GM10248 (cell line): ENCODE measurements around the gene PLXNA2.

Experiments used
- CTCF ChIA-PET: fragments of 300-600 bp; sonication (Branson Sonifier 250); formaldehyde crosslinking; extraction: SDS; loops from one replicate; lab custom pipeline; 2021; ENCODE audit warnings: antibody characterized with exemption; lab: Yijun Ruan, JAX
- POLR2A ChIA-PET: fragments of 350-650 bp; sonication (Branson Sonifier 250); formaldehyde crosslinking; extraction: SDS; loops from one replicate; lab custom pipeline; 2020; ENCODE audit warnings: antibody characterized with exemption; lab: Yijun Ruan, JAX
- DNase-seq: peaks from one replicate; pipeline ENCODE4 v3.0.0; 2012; ENCODE audit errors: extremely low spot score
- CTCF ChIP-seq: IDR thresholded peaks from 2 replicates; pipeline ENCODE4 v1.5.1; 2012; ENCODE audit warnings: mild to moderate bottlenecking, low read depth; ENCODE audit errors: extremely low read depth, missing control alignments, control extremely low read depth

Gene PLXNA2

DNA sequence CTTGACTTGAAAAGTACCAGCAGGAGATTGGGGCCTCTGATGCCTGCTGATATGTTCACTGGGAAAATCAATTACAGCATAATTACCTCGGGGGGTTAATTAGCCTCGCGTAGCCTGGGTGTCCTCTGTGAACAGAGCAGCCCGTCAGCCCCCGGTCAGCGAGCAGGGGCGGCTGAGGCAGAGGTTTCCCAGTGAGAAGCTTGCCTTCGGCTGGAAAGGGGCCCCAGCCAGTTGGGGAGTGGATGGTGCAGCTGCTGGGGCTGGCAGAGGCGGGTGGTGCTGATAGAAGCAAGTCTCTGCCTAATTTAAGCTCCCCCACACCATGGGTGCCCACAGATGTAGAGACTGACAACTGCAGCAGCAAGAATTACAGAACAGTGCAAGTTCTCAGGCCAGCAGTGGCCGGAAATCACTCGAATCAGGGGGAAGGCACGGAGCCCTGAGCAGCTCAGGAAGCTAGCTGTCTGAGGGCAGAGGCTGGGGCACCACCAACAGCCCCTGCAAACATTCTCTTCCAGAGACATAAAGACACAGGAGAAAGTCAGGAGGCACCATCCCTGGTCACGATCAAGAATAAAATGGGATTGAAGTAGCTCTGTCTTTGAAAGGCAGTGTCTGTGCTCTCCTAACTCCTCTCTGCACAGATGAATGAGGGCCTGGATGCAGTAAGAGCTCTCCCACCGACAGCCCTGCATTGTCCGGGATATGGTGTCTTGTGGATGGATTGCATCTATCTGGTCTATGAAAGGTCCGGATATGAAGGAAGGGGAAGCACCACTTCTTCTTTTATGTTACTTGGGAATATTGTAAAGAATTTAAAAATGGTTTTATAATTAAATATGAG lies 166.7 kb downstream of the PLXNA2 start:
- no peak for DNase-seq
- TF ChIP-seq CTCF, result no peak
- CTCF ChIA-PET, result interaction anchor here (1.1 kb wide), 1 partner anchor 11 kb away, joined by 3 read pairs; no protein-coding TSS in a partner anchor
- POLR2A ChIA-PET, result no interaction called here

DNA sequence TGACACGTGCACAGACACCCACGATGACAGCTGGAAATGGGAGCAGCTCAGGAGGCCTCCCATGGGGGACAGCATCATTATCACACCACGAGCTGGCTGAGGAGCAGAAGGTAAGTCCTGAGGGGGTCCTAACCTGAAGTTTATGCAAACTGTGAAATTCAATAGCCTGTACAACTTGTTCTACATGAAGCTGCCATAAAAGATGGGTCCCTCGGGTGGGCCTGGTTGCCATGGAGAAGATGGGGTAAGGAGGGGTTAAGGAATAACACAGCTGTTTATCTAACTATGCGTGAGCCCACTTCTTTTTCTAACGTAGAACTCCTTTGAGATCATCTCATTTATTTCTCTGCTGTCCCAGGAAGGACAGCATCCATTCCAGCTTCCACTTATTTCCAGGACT lies 169.8 kb downstream of the PLXNA2 start:
- ChIA-PET CTCF (interaction anchor here (1.1 to 1.9 kb wide), 2 partner anchors 18 to 52 kb away, joined by 3 to 5 read pairs; no protein-coding TSS in a partner anchor), POLR2A (no interaction called here)

GRCh38 chr1:208071435-208072031 lies 172.7 kb downstream of the PLXNA2 start:
- no peak for TF ChIP-seq CTCF
- ChIA-PET CTCF (interaction anchor here (1.2 to 4.1 kb wide), 6 partner anchors 10 to 163 kb away, joined by 3 to 26 read pairs (median 6); no protein-coding TSS in a partner anchor), POLR2A (no interaction called here)
- DNase-seq, result no peak

More for the DNA sequence above, 169.8 kb downstream of the PLXNA2 start:
- no peak for DNase-seq
- TF ChIP-seq CTCF, result no peak

- POLR2A ChIA-PET, result no interaction called here
- CTCF ChIA-PET, result interaction anchor here (1.0 to 4.1 kb wide), 8 partner anchors 19 to 175 kb away, joined by 3 to 26 read pairs (median 4); no protein-coding TSS in a partner anchor
- no peak for TF ChIP-seq CTCF
- no peak for DNase-seq
These were observed 174.3 kb downstream of the PLXNA2 start for GRCh38 chr1:208069908-208070307.

DNA sequence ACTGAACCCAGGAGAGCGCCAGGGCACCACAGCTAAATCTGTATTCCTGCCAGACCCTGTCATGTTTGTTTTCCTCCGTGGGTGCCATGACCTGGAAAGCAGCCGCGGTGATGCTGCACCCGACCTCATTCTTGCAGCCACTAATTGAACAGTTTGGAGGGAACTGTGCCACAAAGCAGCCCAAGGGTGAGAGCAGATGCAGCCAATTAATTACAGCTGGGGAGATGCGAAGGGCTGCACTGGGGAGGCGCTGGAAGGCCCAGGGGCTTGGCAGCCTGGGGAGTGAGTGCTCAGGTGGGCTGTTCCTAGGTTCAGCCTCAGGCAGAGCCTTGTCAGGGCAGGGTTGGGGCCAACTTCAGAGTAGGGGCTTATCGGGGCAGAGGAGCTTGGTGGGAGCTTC lies 174.9 kb downstream of the PLXNA2 start:
- DNase-seq, result no peak
- TF ChIP-seq CTCF, result no peak
- ChIA-PET CTCF (interaction anchor here (0.8 to 4.1 kb wide), 8 partner anchors 17 to 176 kb away, joined by 3 to 26 read pairs (median 5); no protein-coding TSS in a partner anchor), POLR2A (no interaction called here)

DNA sequence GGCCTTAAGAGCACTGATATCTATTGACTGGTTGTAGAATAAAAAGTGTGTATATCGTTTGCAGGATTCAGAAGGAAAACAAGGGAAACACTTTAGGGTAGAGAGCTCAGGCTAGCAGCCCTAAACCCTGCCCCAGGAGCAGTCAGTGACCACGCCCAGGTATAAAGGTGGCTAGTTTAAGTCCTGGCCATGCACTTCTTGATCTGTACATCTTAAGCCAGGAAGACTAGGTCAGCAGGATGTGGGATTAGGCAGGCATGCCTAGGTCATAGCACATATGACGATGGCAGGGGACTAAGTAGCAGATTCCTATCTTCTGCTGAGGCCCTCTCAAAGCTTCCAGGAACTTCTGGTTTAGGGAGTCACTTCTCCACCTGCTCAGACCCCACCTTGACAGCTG lies 175.3 kb downstream of the PLXNA2 start:
- no peak for TF ChIP-seq CTCF
- ChIA-PET POLR2A (no interaction called here), CTCF (interaction anchor here (0.8 to 4.1 kb wide), 7 partner anchors 17 to 171 kb away, joined by 3 to 26 read pairs (median 4); no protein-coding TSS in a partner anchor)
- no peak for DNase-seq
